ENCODE measurements around the gene CNGA1.
"Not testable (repeated sequence)": the region's sequence is repeated elsewhere in the genome, so short reads cannot be mapped to it uniquely, and the experiment has no call there.

Gene CNGA1

DNA sequence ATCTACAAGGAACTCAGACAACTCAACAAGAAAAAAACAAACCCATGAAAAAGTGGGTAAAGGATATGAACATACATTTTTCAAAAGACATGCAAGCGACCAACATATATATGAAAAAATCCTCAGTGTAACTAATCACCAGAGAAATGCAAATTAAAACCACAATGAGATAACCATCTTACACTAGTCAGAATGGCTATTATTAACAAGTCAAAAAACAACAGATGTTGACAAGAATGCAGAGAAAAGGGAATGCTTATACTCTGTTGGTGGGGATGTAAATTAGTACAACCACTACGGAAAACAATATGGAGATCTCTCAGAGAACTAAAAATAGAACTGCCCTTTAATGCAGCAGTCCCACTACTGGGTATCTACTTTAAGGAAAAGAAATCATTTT, 12.2 kb upstream of the CNGA1 start:
- no peak for DNase-seq

- DNase-seq: no peak
Observed at GRCh38 chr4:48027653-48028052, 11.2 kb upstream of the CNGA1 start.

DNA sequence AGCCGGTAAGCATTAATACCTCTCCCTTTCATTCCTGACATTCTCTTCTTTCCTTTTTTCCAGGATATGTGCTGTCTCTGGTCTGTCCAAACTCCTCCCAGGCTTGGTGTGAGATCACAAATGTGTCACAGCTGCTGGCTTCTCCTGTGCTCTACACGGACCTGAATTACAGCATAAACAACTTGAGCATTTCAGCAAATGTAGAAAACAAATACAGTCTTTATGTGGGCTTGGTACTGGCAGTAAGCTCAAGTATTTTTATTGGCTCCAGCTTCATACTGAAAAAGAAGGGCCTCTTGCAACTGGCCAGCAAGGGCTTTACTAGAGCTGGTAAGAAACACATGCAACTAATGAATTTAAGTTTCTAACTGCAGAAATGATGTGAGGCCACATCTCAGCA, 8.5 kb upstream of the CNGA1 start:
- no peak for DNase-seq

DNA sequence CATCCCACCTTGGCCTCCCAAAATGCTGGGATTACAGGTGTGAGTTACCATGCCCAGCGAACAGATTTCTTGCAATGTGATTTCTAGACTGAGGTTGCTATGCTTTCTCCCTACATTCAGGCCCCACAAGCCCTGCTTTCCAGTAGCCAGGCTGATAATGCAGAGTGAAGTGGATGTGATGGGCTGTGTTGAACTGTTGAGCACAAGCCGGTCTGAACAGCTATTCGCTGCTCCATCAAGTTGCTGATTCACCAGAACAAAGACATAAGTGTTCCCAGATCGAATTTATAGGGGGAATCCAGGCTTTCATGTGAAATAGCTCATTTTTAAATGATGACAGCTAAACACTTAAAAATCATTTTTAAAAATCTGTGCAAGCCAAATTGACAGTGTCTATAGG, 8.0 kb upstream of the CNGA1 start:
- no peak for DNase-seq

GRCh38 chr4:48022192-48022799, 5.8 kb upstream of the CNGA1 start:
- DNase-seq: no peak

DNA sequence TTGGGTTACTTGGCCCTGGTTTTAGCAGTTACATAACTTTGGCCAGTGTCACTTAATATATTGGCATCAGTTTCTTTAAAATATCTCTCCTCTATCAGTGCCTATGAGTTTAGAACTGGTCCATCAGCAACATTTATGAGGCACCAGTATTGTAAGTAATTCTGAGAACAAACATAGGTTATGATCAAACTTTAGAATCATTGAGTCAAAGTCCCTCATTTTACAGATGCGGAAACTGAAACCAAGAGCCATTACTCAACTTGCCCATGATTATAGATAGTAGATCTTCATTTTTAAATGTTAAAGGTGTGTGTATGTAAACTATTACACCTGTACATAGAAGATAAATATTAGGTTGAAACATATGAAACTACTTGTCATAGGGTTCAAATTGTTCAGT, 4.6 kb upstream of the CNGA1 start:
- DNase-seq: no peak

DNA sequence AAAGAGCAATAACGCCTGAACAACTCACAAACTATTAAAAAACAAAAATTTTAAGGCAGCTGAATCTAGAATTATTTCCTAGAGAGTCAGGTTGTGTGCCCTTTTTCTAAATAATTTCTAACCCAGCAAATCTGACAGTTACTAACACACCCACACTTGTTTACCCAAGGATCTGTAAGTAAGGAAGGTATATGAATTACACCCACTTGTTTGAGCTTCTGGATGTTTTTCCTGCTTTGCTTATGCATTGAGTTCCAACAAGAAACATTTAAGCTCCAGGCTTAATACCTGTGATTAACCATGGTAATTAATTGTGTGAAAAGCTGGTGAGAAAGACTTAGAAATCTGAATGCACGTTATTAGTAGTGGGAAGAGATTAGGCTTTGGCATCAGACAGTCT, 1.6 kb upstream of the CNGA1 start:
- DNase-seq: no peak

DNA sequence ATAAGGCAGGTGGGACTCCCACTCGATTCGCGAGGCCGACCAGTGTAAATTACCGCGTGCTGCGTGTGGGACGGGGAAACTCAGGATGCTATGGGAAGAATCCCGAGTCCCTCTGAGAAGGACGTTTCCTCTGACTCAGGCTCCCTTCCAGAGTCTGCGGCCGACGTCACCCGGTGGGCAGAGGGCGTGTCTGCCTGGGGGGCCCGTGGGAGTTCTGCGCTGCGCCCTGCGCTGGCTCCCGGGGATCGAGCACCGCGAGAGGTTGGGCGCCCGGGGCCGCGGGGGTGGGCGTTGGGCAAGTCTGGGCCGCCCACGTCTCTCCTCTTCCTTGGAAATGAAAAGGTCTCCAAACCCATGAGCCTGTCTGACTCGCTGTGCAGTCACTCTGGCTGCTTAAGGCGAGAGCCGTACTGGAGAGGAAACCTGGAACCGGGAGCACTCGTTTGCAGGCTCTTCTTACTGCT, 659 bp upstream of the CNGA1 start:
- peak; percentile 36 for DNase-seq

DNA sequence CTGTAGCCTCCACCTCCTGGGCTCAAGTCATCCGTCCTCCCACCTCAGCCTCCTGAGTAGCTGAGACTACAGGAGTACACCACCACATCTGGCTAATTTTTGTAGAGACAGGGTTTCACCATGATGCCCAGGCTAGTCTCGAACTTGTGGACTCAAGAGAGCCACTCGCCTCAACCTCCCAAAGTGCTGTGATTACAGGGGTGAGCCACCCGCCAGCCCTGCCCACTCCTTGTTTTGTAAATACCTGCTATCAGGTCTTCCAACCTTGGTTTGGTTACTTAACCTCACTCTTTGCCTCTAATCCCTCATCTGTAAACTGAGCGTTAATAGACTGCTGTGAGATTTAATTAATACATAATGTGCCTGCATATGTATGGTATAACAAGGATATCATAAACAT, 803 bp downstream of the CNGA1 start:
- DNase-seq: no peak

GRCh38 chr4:48015216-48015615, 1.3 kb downstream of the CNGA1 start:
- DNase-seq: no peak

DNA sequence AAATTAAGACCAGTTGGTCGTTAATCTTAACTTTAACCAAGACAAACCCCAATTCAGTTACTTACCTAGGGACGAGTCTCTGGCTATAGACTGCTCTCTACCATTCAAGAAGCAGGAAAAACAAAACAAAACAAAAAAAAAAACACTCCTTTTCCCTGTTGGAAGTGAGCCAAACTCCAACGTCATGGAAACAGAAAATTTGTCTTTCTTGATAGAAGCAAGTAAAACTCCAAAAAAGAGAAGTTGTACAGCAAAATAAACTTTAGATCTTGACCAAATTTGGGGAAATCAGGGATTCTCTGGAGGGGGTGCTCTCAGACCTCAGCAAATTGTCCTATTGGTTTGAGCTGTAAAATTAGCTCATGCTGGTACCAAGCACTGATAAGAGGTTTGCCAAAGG, 3.7 kb downstream of the CNGA1 start:
- no peak for DNase-seq

- DNase-seq: no peak
Observed at GRCh38 chr4:48011722-48012121, 4.8 kb downstream of the CNGA1 start.

GRCh38 chr4:48010906-48011305, 5.6 kb downstream of the CNGA1 start:
- not testable (repeated sequence) for DNase-seq

DNA sequence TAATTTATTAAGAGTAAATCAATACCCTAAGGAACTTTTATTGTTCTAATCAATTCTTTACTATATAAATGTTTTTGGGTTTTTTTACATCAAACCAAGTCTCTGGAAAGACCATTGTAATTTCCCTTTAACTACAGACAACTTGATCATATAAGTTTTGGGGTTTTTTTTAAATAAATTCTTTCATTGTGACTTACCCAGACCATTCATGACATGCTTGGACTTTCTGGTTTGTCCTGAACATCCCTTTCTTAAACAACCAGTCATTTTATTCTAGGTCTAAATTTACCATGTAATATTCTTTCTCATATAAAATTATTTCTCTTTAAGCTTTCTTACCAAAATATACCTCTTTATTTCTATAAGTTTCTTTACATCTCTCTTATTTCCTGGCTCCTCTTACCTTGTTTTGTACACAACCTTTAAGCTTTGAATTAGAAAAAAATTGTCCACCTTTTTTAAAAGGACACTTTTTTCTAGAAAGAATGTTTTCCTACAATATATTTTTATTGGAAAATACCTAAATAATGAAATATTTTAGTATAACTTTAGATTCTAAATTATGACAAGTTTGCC, 8.4 kb downstream of the CNGA1 start:
- DNase-seq: no peak

GRCh38 chr4:48005781-48006180, 10.7 kb downstream of the CNGA1 start:
- no peak for DNase-seq

GRCh38 chr4:48003568-48003967, 12.9 kb downstream of the CNGA1 start:
- not testable (repeated sequence) for DNase-seq

DNA sequence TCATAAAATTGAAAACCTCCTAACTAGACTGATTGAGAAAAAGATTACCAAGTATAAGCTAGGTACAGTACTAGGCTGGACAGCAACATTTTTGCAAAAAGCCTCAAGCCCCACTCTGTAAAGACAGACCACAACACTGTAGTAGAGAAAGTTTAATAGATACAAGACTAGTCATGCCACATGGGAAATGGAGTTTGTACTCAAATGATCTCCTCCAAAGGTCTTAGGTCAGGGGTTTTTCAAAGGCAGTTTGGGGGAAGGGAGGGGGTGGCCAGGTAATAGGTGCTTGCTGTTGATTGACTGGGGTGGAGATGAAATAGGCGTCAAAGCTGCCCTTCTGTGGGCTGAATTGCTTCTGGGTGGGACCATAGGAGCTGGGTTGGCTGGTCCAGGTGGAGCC, 14.2 kb downstream of the CNGA1 start:
- no peak for DNase-seq

GRCh38 chr4:47996021-47996420, 20.5 kb downstream of the CNGA1 start:
- no peak for DNase-seq

DNA sequence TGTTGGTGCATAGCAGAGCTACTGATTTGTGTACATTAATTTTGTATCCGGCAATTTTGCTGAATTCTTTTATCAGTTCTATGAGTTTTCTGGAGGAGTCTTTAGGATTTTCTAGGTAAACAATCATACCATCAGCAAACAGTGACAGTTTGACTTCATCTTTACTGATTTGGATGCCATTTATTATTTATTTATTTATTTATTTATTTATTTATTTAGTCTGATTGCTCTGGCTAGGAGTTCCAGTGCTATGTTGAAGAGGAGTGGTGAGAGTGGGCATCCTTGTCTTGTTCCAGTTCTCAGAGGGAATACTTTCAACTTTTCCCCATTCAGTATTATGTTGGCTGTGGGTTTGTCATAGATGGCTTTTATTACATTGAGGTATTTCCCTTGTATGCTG, 24.0 kb downstream of the CNGA1 start:
- DNase-seq: not testable (repeated sequence)

DNA sequence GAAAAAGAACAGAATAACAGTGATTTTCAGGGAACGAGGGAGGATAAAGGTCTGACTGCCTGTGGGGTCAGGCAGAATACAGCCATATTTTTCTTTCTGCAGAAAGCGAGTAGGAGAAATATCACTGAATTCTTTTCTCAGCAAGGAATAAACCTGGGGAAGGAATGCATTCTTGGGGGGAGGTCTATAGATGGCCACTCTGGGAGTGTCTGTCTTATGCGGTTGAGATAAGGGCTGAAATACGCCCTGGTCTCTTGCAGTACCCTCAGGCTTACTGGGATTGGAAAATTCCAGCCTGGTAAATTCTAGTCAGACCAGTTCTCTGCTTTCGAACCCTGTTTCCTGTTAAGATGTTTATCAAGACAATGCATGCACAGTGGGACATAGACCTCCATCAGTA, 26.3 kb downstream of the CNGA1 start:
- DNase-seq: no peak

DNA sequence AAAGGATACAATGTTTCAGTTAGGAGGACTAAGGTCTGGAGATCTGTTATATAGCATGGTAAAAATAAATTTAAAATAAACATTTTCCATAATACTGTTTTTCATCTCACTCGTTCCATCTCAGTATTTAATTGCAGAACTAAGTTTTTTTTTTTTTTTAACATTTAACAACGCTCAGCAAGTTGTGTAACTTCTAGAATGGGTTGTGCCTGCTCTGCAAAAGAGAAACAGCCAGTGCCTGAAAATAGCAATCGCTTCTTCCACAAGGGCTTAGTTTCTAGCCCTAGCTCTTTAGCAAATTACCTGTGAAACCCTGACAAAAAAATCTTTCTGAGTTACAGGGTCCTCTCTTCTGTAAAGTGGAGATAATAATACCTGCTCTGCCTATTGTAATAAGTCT, 41.9 kb downstream of the CNGA1 start:
- no peak for DNase-seq

DNA sequence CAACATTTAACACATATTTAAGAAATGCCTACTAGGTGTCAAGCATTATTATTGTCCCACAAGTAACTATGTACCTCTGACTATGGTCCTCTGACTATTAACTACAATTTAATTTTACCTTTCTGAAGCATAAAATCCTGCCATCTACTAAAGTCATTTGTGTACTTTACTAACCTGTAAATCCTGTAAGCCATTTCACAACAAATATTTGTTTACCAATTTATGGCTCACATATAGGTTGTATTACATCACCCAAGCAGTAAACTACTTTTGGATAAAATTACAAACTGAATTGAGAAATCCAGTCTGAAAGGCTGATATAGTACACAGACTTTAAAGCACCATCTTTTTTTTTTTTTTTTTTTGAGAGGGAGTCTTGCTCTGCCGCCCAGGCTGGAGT, 43.8 kb downstream of the CNGA1 start:
- DNase-seq: no peak

GRCh38 chr4:47972181-47972580, 44.3 kb downstream of the CNGA1 start:
- no peak for DNase-seq

GRCh38 chr4:47968847-47969246, 47.6 kb downstream of the CNGA1 start:
- no peak for DNase-seq

GRCh38 chr4:47954677-47955076, 61.8 kb downstream of the CNGA1 start:
- no peak for DNase-seq

All from activated T-cell treated with anti-CD3 and anti-CD28 coated beads for 4 hours (primary cell).